Left lung (tissue), 10 donors: ENCODE measurements around the gene DLGAP1. TPM values are rescaled to one million over a fixed set of nuclear protein-coding genes. Genes with fewer than 3 reads are reported as not detected.

Source experiments
- ATAC-seq: fragments of 200-7000 bp; cut with Tn5 transposase; one replicate; pipeline ENCODE4 v1.9.1; 2020; ENCODE audit warnings: moderate library complexity
- DNase-seq, 4 donors: peaks; one replicate each; pipeline ENCODE4 v3.0.0-alpha.2; 2013 to 2020
- H3K27ac ChIP-seq, 2 donors: fragments of 200-600 bp; sonication (generic) in 1 of 2; one replicate each; pipeline versions ENCODE4 v1.5.0 to v1.8.0; 2020 to 2021
- H3K27me3 ChIP-seq, 2 donors: fragments of 200-600 bp; sonication (generic) in 1 of 2; one replicate each; pipeline versions ENCODE4 v1.5.0 to v1.8.0; 2020 to 2021
- H3K36me3 ChIP-seq, 2 donors: fragments of 200-600 bp; sonication (generic) in 1 of 2; one replicate each; pipeline versions ENCODE4 v1.5.0 to v1.8.0; 2020 to 2021
- H3K4me1 ChIP-seq, 2 donors: fragments of 200-600 bp; one replicate each; pipeline ENCODE4 v1.8.0; 2021
- H3K4me3 ChIP-seq, 2 donors: fragments of 200-600 bp; sonication (generic) in 1 of 2; one replicate each; pipeline versions ENCODE4 v1.5.0 to v1.8.0; 2020 to 2021; ENCODE audit warnings: mild to moderate bottlenecking in 1 of 2
- H3K9me3 ChIP-seq, 2 donors: fragments of 200-600 bp; sonication (generic) in 1 of 2; one replicate each; pipeline versions ENCODE4 v1.5.0 to v1.8.0; 2020 to 2021
- intact Hi-C, 2 donors: fragments of 100-400 bp; cut with DNase I; formaldehyde crosslinking; loops; one replicate each; pipeline versions ENCODE4 v1.11.2 to v1.14.2; 2022
- polyA plus RNA-seq, 6 donors: library from polyadenylated mRNA; unstranded; fragments of 120-200 nt; gene quantifications; one replicate each; pipeline ENCODE4 v1.2.1, GENCODE V29; 2013; ENCODE audit not compliant: insufficient read length in 6 of 6
- total RNA-seq, 2 donors: library from RNA; stranded (reverse); fragmentation: NEBNext Ultra II Directional; extraction: Animal tissue kit (Norgen Biotek cat#: 25700); gene quantifications; one replicate each; pipeline ENCODE4 v1.2.1, GENCODE V29; 2021
- TF ChIP-seq, protein P1 (sequence below), 2 donors: fragments of 200-600 bp; sonication (generic) in 1 of 2; IDR thresholded peaks; one replicate each; pipeline versions ENCODE4 v1.5.0 to v1.8.0; 2021; ENCODE audit warnings: antibody characterized with exemption in 2 of 2
- donor health status: DM: no; HTN: yes; CAD: no.
- donor health status: DM: no; HTN: no; CAD: no.

The DLGAP1 gene
- total and polyA plus RNA-seq, 8 donors, result 1.6 to 4.0 (median 2.1) TPM

DNA sequence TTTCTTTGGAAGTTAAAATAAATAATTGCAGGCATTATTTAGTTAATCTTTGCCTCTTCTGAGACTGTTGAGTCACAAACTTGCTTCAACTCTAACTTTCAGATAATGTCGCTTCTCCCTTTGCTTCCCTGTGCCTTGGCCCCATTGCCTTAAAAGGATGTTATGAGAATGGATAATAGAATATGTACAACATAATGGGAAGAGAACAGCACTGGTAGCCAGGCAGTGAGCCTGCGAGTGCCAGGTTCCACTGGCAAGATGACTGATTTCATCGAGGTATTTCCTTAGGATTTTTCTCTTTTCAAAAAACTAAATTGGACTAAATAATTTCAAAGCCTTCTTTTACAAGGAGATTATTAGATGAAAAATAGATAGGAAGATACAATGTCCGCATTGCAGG, 584.2 kb downstream of the DLGAP1 start:
- no peaks in the 10 kb centered on the region for H3K9me3 ChIP-seq
- H3K27ac ChIP-seq, result no peak overlapping the region
- intact Hi-C loops, result loop anchor here in 1 of 2 donors (10.0 kb wide), 2 partner anchors 96 to 166 kb away; no protein-coding TSS in a partner anchor
- no peak overlapping the region for H3K4me3 ChIP-seq
- peaks cover 0 to 16% of the 10 kb centered on the region in 2 donors for H3K4me1 ChIP-seq
- no peak for DNase-seq
- no peaks in the 10 kb centered on the region for H3K36me3 ChIP-seq
- ATAC-seq, result no peak
- TF ChIP-seq, protein P1, sequence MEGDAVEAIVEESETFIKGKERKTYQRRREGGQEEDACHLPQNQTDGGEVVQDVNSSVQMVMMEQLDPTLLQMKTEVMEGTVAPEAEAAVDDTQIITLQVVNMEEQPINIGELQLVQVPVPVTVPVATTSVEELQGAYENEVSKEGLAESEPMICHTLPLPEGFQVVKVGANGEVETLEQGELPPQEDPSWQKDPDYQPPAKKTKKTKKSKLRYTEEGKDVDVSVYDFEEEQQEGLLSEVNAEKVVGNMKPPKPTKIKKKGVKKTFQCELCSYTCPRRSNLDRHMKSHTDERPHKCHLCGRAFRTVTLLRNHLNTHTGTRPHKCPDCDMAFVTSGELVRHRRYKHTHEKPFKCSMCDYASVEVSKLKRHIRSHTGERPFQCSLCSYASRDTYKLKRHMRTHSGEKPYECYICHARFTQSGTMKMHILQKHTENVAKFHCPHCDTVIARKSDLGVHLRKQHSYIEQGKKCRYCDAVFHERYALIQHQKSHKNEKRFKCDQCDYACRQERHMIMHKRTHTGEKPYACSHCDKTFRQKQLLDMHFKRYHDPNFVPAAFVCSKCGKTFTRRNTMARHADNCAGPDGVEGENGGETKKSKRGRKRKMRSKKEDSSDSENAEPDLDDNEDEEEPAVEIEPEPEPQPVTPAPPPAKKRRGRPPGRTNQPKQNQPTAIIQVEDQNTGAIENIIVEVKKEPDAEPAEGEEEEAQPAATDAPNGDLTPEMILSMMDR (IDR thresholded peaks at IDR 0.05), result no peak
- H3K27me3 ChIP-seq, result no peaks in the 10 kb centered on the region

- ATAC-seq, result peak; percentile 91
- Histone ChIP-seq H3K27me3 (no peaks in the 10 kb centered on the region), H3K4me3 (no peak overlapping the region), H3K9me3 (no peaks in the 10 kb centered on the region), H3K36me3 (no peaks in the 10 kb centered on the region), H3K27ac (no peak overlapping the region), H3K4me1 (peaks cover 0 to 6% of the 10 kb centered on the region in 2 donors)
- intact Hi-C loops, result loop anchor here in 1 of 2 donors (10.0 kb wide), 2 partner anchors 95 to 165 kb away; no protein-coding TSS in a partner anchor
- TF ChIP-seq, protein P1 (IDR thresholded peaks at IDR 0.05), result peak; percentile 42 to 48
- peak in 2 of 4 donors; percentile 25 to 45 for DNase-seq
These were observed 585.3 kb downstream of the DLGAP1 start for GRCh38 chr18:3869848-3870247.

DNA sequence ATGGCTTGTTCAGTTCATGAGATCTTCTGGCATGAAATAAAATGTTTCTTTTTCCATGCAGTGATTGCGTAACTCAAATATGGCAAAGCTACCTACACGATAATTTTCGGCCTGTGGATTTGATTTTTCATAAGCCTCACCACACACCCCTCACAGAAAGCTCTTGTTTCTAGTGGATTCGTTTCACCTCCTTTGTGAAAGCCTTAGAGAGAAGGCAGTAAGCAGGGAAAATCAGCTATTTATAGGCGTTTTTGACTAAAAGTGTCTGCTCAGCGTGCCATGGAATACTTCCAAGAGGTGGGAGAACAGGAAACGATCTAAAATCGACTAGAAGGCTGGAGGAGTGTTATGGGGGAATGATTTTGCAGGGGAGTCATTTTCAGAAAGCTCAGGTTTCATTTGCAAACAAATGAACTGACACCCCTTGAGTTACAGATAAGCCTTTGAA, 587.2 kb downstream of the DLGAP1 start:
- Histone ChIP-seq H3K9me3 (no peaks in the 10 kb centered on the region), H3K36me3 (no peaks in the 10 kb centered on the region), H3K4me1 (no peaks in the 10 kb centered on the region), H3K4me3 (no peak overlapping the region), H3K27me3 (no peaks in the 10 kb centered on the region), H3K27ac (no peak overlapping the region)
- TF ChIP-seq, protein P1 (IDR thresholded peaks at IDR 0.05), result no peak
- ATAC-seq, result peak; percentile 29
- peak in 1 of 4 donors; percentile 22 for DNase-seq
- intact Hi-C loops, result no loop called here

DNA sequence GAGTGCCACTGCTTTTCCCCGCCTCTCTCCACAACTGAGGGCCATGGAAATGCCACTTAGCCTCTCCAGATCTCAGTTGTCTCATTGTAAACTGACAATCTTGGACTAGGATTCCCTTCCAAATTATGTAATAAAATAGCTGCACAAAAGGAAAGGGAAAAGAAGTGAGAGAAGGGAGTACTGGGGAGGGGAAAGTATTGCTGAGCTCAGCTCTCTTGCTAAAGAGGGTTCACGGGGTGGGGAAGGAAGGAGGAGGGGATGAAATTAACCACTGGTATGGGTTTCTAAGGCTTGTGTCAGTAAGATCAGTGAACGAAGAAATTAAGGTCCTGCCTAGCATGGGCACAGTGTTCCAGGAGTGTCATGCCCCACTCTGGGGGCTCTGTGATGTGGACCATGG, 587.9 kb downstream of the DLGAP1 start:
- H3K4me1 ChIP-seq, result no peaks in the 10 kb centered on the region
- no peaks in the 10 kb centered on the region for H3K27me3 ChIP-seq
- peak overlapping the region in 1 of 2 donors; percentile 4 for H3K27ac ChIP-seq
- ATAC-seq (peak; percentile 12), DNase-seq (no peak)
- no peaks in the 10 kb centered on the region for H3K36me3 ChIP-seq
- intact Hi-C loops, result no loop called here
- TF ChIP-seq, protein P1 (IDR thresholded peaks at IDR 0.05), result no peak
- no peak overlapping the region for H3K4me3 ChIP-seq
- no peaks in the 10 kb centered on the region for H3K9me3 ChIP-seq

DNA sequence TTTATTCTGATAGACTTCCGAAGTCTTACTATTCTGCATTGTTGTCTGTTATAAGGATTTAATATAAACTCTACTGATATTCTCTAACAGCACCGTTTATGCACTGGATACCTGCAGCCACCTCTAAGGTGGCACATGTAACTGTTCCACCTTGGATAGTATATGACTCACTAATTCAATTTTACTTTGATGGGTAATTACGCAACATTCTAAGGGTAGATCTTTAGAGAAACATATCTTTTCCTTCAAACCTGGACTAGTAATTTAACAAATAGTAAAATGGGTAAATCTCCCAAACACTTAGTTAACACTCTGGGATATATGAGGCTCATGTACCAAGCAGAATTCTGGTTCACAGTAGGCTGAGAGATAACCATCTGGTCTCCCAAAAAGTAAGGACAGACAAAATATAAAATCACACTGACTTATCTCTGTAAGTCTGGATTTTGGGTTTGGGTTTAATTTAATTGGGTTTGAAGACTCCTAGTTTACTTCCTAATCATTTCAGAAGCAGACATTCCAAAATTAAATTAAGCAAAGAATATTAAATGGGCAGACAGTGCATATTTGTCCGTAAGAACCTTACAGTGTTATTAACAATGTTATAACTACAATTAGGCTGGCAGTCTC, 590.3 kb downstream of the DLGAP1 start:
- intact Hi-C loops, result no loop called here
- TF ChIP-seq, protein P1 (IDR thresholded peaks at IDR 0.05), result no peak

More for the DNA sequence above, 590.3 kb downstream of the DLGAP1 start:
- H3K27ac ChIP-seq, result no peak overlapping the region
- H3K4me1 ChIP-seq, result no peaks in the 10 kb centered on the region
- no peak for ATAC-seq
- H3K27me3 ChIP-seq, result no peaks in the 10 kb centered on the region
- no peak overlapping the region for H3K4me3 ChIP-seq
- DNase-seq, result no peak
- no peaks in the 10 kb centered on the region for H3K36me3 ChIP-seq
- H3K9me3 ChIP-seq, result no peaks in the 10 kb centered on the region
